Fibroblast of villous mesenchyme (primary cell): ENCODE measurements around the gene NMNAT2. TPM values are rescaled to one million over a fixed set of nuclear protein-coding genes. Genes with fewer than 3 reads are reported as not detected.

ENCODE experiments used
- DNase-seq: peaks from one replicate; pipeline ENCODE4 v3.0.0-alpha.2; 2010; ENCODE audit warnings: low read depth
- H3K4me3 ChIP-seq: 2 replicates; pipeline ENCODE4 v1.5.1; 2011; ENCODE audit warnings: low read depth, mild to moderate bottlenecking, low read length
- CTCF ChIP-seq: IDR thresholded peaks from 2 replicates; pipeline ENCODE4 v1.5.1; 2012; ENCODE audit warnings: low read depth, mild to moderate bottlenecking, low read length; ENCODE audit not compliant: insufficient read depth
- total RNA-seq: library from RNA; depleted of rRNA; stranded (reverse); fragments of >200 nt; gene quantifications from 2 replicates; pipeline ENCODE4 v1.2.3, GENCODE V29; 2012

NMNAT2 gene
- total RNA-seq, 1 donor, result 3.9 TPM

- TF ChIP-seq CTCF, result no peak
- DNase-seq, result no peak
- no peak overlapping the region for H3K4me3 ChIP-seq
Observed at GRCh38 chr1:183456826-183457225, 38.6 kb upstream of the NMNAT2 start.

DNA sequence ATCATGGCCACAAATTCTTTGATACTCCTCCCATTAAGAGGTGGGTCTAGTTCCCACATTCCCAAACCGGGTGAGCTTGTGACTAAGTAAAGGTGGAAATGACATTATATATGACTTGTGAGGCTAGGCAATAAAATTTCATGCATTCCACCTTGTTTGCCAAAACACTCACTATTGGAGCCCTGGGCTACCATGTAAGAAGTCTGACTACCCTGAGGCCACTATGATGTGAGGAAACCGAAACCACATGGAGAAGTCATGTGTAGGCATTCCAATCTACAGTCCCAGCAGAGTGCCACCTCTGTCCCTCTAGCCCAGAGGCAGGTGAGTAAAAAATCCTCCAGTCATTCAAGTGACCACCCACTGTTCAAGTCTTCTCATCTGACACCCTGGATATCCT is 36.2 kb upstream of the NMNAT2 start:
- no peak for DNase-seq
- no peak overlapping the region for H3K4me3 ChIP-seq
- TF ChIP-seq CTCF, result no peak

- no peak overlapping the region for H3K4me3 ChIP-seq
- no peak for DNase-seq
- TF ChIP-seq CTCF, result no peak
Observed at GRCh38 chr1:183450093-183450492, 31.9 kb upstream of the NMNAT2 start.

- DNase-seq, result no peak
- H3K4me3 ChIP-seq, result no peak overlapping the region
- TF ChIP-seq CTCF, result no peak
Observed at GRCh38 chr1:183449223-183449770, 31.1 kb upstream of the NMNAT2 start.

DNA sequence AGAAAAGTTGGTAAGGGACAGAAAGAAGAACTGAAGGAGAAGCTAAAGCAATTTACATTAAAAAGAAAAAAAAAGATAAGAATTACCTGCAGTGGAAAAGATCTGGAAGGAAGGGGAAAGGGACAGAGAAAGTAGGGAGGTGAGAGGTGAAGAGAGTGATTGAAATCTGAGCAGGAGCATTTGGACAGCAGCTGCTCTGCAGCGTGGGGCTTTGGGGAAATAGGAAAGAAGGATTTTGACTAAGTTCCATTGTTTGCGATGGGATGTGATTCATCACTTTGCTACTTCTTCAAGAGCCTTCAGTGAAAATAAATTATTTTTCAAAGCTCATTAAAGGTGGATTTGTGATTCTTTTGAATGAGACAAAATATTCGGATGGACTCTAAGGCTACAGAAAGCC is 26.1 kb upstream of the NMNAT2 start:
- no peak for TF ChIP-seq CTCF
- DNase-seq, result no peak
- no peak overlapping the region for H3K4me3 ChIP-seq

- H3K4me3 ChIP-seq, result no peak overlapping the region
- DNase-seq, result no peak
- no peak for TF ChIP-seq CTCF
Observed at GRCh38 chr1:183443466-183443865, 25.3 kb upstream of the NMNAT2 start.

DNA sequence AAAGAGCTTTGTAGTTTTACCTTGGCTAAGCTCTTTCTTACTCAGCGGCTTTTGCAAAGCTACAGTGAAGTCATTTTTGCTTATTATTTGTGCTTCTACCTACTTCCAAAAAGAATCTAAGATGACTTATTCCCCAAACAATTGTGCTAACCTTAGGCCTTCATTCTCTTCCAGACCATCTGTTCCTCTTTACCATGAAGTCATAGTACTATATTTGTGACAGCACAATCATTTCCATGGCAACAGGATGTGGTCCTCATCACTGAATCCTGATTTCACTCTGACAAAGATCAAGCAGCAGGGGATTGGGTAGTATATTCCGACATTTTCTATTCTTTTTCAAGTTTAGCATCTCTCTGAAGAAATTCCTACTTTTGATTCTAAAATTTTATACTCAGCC is 24.8 kb upstream of the NMNAT2 start:
- DNase-seq, result no peak
- TF ChIP-seq CTCF, result no peak
- no peak overlapping the region for H3K4me3 ChIP-seq
